Right lobe of liver (tissue), 6 donors: ENCODE measurements around the gene CENPX. TPM values are rescaled to one million over a fixed set of nuclear protein-coding genes. Genes with fewer than 3 reads are reported as not detected.
A peak's percentile ranks its signal among the peaks of the same experiment; 100 is the strongest.

Source experiments
- ATAC-seq, 4 donors: fragments of 200-7000 bp; cut with Tn5 transposase; one replicate each; pipeline ENCODE4 v1.9.1; 2020; ENCODE audit warnings: mild to moderate bottlenecking in 4 of 4, moderate library complexity in 4 of 4
- DNase-seq, 3 donors: peaks; one replicate each; pipeline ENCODE4 v3.0.0-alpha.2; 2020
- H3K27ac ChIP-seq, 3 donors: fragments of 200-600 bp; one replicate each; pipeline ENCODE4 v1.8.0; 2022
- H3K27me3 ChIP-seq, 2 donors: fragments of 200-600 bp; one replicate each; pipeline ENCODE4 v1.8.0; 2022
- H3K36me3 ChIP-seq, 4 donors: fragments of 200-600 bp; sonication (generic) in 1 of 4; one replicate each; pipeline versions ENCODE4 v1.5.1 to v1.8.0; 2017 to 2022; ENCODE audit warnings: control low read depth in 1 of 4
- H3K4me1 ChIP-seq, 4 donors: fragments of 200-600 bp; sonication (generic) in 1 of 4; one replicate each; pipeline versions ENCODE4 v1.5.1 to v1.8.0; 2017 to 2022; ENCODE audit warnings: control low read depth in 1 of 4
- H3K4me3 ChIP-seq, 3 donors: fragments of 200-600 bp; one replicate each; pipeline ENCODE4 v1.8.0; 2022
- H3K9me3 ChIP-seq, 4 donors: fragments of 200-600 bp; sonication (generic) in 1 of 4; one replicate each; pipeline versions ENCODE4 v1.5.1 to v1.8.0; 2017 to 2022; ENCODE audit warnings: control low read depth in 1 of 4
- POLR2A ChIP-seq: fragments of 450-650 bp; IDR thresholded peaks from one replicate; pipeline ENCODE4 v1.6.1; 2017; ENCODE audit warnings: antibody characterized with exemption, mild to moderate bottlenecking
- WGBS: methylation state at CpG from one replicate; pipeline ENCODE4 v1.1.6; 2018; ENCODE audit warnings: low coverage, low lambda C conversion rate; ENCODE audit not compliant: insufficient coverage; ENCODE audit errors: missing lambda C conversion rate; 5-methylcytosine and 5-hydroxymethylcytosine counted together
- intact Hi-C, 2 donors: fragments of 100-400 bp; cut with DNase I; formaldehyde crosslinking; loops; one replicate each; pipeline versions ENCODE4 v1.11.2 to v1.14.1; 2022
- total RNA-seq, 6 experiments: library from RNA; depleted of rRNA in 2 of 6; stranded (reverse); fragments of >200 nt in 2 of 6; fragmentation: NEBNext Ultra II Directional in 3 of 6; extraction: Animal tissue kit (Norgen Biotek cat#: 25700) in 3 of 6; gene quantifications; one replicate each; pipeline versions ENCODE4 v1.1.0 to v1.2.4, GENCODE V29; 2016 to 2023
- TF ChIP-seq, protein P1 (sequence below), 4 donors: fragments of 200-600 bp in 3 of 4; fragments of 450-650 bp in 1 of 4; IDR thresholded peaks; one replicate each; pipeline versions ENCODE4 v1.5.1 to v1.8.0; 2016 to 2022; ENCODE audit warnings: antibody characterized with exemption in 4 of 4, mild to moderate bottlenecking in 2 of 4
- donor health status: DM: no; HTN: yes; CAD: no.
- donor health status: DM: no; HTN: no; CAD: no.
- donor health status: DM: no; HTN: no; CAD: no.
- donor health status: DM: no; HTN: yes; CAD: no.
- donor health status: DM: no; HTN: yes; CAD: no.

The CENPX gene
- total RNA-seq, 6 experiments from 2014 or later = 27.3 to 81.1 (median 47.8) TPM

DNA sequence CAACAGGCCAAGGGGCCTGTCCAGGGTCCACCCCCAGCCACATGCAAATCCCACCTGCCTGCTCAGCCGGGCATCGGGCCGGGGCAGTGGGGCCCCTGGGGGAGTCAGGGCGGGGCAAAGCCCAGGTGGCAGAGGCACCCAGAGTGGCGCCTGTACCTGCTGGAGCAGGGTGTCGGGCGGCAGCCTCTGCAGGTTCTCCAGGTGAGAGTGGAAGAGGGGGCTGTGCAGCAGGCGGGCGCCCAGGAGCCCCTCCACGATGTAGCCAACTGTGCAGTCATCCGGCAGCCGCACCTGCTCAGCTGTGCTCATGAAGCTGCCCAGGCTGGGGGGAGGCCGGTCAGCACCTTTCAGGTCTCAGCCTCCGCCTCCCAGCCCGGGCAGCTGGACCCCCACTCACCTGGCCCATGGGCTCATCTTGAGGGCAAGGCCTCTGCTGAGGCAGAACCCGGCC is 26.9 kb upstream of the CENPX start:
- H3K4me1 ChIP-seq = peaks cover 0 to 23% (median 11%) of the 10 kb centered on the region in 4 donors
- ATAC-seq (no peak), DNase-seq (peak in 2 of 3 donors; percentile 16 to 50)

DNA sequence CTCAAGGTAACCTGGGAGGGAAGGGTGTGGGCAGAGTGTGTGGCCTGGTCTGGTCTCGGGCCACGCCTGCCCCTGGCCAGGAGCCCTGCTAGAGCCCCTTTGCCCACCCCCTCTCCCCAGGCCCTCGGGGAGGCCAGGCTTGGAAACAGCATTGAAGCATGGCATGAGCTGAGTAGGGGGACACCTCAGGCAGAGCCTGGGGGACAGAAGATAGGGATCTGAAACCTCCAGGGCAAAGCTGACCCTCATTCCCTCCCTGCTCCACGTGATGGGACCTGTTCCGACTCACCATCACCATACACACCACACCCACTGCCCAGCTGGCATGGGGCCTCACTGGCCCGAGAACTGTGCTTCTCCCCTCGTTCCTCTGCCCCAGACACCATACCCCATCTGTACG is 26.4 kb upstream of the CENPX start:
- no peak for TF ChIP-seq POLR2A
- TF ChIP-seq, protein P1, sequence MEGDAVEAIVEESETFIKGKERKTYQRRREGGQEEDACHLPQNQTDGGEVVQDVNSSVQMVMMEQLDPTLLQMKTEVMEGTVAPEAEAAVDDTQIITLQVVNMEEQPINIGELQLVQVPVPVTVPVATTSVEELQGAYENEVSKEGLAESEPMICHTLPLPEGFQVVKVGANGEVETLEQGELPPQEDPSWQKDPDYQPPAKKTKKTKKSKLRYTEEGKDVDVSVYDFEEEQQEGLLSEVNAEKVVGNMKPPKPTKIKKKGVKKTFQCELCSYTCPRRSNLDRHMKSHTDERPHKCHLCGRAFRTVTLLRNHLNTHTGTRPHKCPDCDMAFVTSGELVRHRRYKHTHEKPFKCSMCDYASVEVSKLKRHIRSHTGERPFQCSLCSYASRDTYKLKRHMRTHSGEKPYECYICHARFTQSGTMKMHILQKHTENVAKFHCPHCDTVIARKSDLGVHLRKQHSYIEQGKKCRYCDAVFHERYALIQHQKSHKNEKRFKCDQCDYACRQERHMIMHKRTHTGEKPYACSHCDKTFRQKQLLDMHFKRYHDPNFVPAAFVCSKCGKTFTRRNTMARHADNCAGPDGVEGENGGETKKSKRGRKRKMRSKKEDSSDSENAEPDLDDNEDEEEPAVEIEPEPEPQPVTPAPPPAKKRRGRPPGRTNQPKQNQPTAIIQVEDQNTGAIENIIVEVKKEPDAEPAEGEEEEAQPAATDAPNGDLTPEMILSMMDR (IDR thresholded peaks at IDR 0.05) = no peak
- ATAC-seq (no peak), DNase-seq (peak in 1 of 3 donors; percentile 12)
- no peak overlapping the region for H3K27ac ChIP-seq
- intact Hi-C loops = no loop called here
- peaks cover 0 to 7% (median under 1%) of the 10 kb centered on the region in 4 donors for H3K36me3 ChIP-seq
- H3K9me3 ChIP-seq = no peaks in the 10 kb centered on the region
- H3K4me3 ChIP-seq = no peak overlapping the region
- H3K4me1 ChIP-seq = peaks cover 0 to 23% (median 11%) of the 10 kb centered on the region in 4 donors
- H3K27me3 ChIP-seq = no peaks in the 10 kb centered on the region
- 76% methylated on average over 4 of the region's 8 CpGs for WGBS

More for the DNA sequence above, 26.9 kb upstream of the CENPX start:
- peaks cover 0 to 11% (median under 1%) of the 10 kb centered on the region in 4 donors for H3K36me3 ChIP-seq
- no peaks in the 10 kb centered on the region for H3K27me3 ChIP-seq
- TF ChIP-seq POLR2A = no peak
- TF ChIP-seq, protein P1 (IDR thresholded peaks at IDR 0.05) = no peak
- no peak overlapping the region for H3K27ac ChIP-seq
- no peak overlapping the region for H3K4me3 ChIP-seq
- H3K9me3 ChIP-seq = no peaks in the 10 kb centered on the region
- no CpG with 5 or more reads among the region's 16 CpGs for WGBS
- intact Hi-C loops = no loop called here

DNA sequence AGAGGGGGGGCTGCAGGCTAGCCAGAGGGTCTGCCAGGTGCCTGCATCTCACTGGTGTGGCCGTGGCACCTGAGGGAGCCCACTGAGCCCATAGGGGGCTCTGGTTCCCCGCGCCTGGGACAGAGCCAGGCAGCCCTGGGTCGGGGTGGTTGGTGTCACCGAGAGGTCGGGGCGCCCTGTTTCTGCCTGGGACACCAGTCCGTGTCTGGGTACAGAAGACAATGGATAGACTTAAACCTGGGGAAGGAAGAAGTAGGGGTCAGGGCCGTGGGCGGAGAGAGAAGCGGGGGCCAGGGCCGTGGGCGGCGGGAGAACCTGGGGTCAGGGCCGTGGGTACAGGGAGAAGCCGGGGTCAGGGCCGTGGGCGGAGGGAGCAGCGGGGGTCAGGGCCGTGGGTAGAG is 25.9 kb upstream of the CENPX start:
- TF ChIP-seq, protein P1 (IDR thresholded peaks at IDR 0.05) = no peak
- TF ChIP-seq POLR2A = no peak
- H3K4me1 ChIP-seq = peaks cover 0 to 22% (median 11%) of the 10 kb centered on the region in 4 donors
- H3K4me3 ChIP-seq = no peak overlapping the region
- intact Hi-C loops = no loop called here
- WGBS = 33% methylated on average over 13 of the region's 20 CpGs
- peaks cover 0 to 3% (median under 1%) of the 10 kb centered on the region in 4 donors for H3K36me3 ChIP-seq
- H3K9me3 ChIP-seq = no peaks in the 10 kb centered on the region
- no peak overlapping the region for H3K27ac ChIP-seq
- ATAC-seq (peak in 1 of 4 donors; percentile 2), DNase-seq (no peak)
- H3K27me3 ChIP-seq = no peaks in the 10 kb centered on the region

DNA sequence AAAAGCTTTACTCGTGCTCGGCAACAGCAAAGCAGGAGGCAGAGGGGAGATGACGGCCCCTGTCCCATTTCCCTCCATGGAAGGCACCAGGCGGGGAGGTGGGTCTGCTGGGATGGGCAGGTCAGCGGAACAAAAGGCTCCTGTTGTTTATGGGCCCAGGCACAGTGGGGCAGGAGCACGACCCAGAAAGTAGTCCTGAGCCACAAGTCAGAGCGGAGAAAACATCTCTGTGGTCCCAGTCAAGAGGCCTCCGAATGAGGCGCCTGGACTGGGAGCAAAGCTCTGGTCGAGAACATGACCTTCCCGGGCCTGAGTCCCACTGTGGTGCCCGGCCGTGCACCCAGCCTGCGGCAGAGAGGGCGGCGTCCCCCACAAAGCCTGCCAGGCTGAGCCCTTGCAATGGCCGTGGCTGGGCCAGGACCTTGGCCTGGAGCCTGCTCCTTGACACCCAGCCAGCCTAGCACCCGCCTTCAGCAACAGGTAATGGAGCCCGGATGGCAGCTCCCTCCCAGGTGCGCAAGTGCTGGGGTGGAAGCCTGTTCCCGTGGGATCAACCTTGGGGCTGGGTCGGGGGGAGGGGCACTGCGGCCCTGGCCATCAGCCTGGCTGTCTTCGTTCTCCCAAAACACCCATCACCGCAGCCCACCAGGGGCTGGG is 25.4 kb upstream of the CENPX start:
- DNase-seq = peak in 2 of 3 donors; percentile 92 to 93
- peak; percentile 36 to 84 (median 65) for ATAC-seq

More for the DNA sequence above, 25.4 kb upstream of the CENPX start:
- H3K4me3 ChIP-seq = no peak overlapping the region
- H3K27ac ChIP-seq = peak overlapping the region in 1 of 3 donors; percentile 33
- no peaks in the 10 kb centered on the region for H3K27me3 ChIP-seq
- H3K9me3 ChIP-seq = no peaks in the 10 kb centered on the region
- no peak for TF ChIP-seq POLR2A
- TF ChIP-seq, protein P1 (IDR thresholded peaks at IDR 0.05) = no peak
- intact Hi-C loops = no loop called here
- H3K36me3 ChIP-seq = peaks cover 0 to 3% (median under 1%) of the 10 kb centered on the region in 4 donors
- H3K4me1 ChIP-seq = peaks cover 0 to 22% (median 8%) of the 10 kb centered on the region in 4 donors
- 75% methylated on average over 7 of the region's 25 CpGs for whole genome bisulfite sequencing
